ENCODE measurements around the gene RPTN.

GRCh38 chr1:152197361-152197941 is 38.4 kb upstream of the RPTN start:
- TF ChIP-seq CTCF (IDR thresholded peaks at IDR 0.05) (no peak), POLR2A (IDR thresholded peaks at IDR 0.05) (no peak)

Data from right lobe of liver (tissue), 4 donors.